Adrenal gland (tissue), 12 donors: ENCODE measurements around the gene GXYLT2. TPM values are rescaled to one million over a fixed set of nuclear protein-coding genes. Genes with fewer than 3 reads are reported as not detected.

ENCODE experiments used
- DNase-seq, 7 donors: peaks; one replicate each; pipeline ENCODE4 v3.0.0-alpha.2; 2019 to 2020
- H3K27ac ChIP-seq, 5 donors: fragments of 200-600 bp; sonication (generic) in 4 of 5; 1 replicate in 3 of 5; 2 replicates in 2 of 5; pipeline versions ENCODE4 v1.5.1 to v1.8.0; 2016 to 2020; ENCODE audit warnings: mild to moderate bottlenecking in 1 of 5
- H3K27me3 ChIP-seq: fragments of 200-600 bp; 2 replicates; pipeline ENCODE4 v1.8.0; 2021
- H3K36me3 ChIP-seq, 2 donors: fragments of 200-600 bp; replicated peaks in 1 of 2; 1 replicate in 1 of 2; 2 replicates in 1 of 2; pipeline versions ENCODE4 v1.5.1 to v1.8.0; 2018 to 2022
- H3K4me1 ChIP-seq, 2 donors: fragments of 200-600 bp; replicated peaks in 1 of 2; 1 replicate in 1 of 2; 2 replicates in 1 of 2; pipeline versions ENCODE4 v1.5.1 to v1.8.0; 2018 to 2021
- H3K4me3 ChIP-seq, 4 donors: fragments of 200-600 bp; sonication (generic) in 3 of 4; one replicate each; pipeline ENCODE4 v1.5.1; 2016 to 2018
- H3K9me3 ChIP-seq, 3 donors: fragments of 200-600 bp; sonication (generic) in 1 of 3; replicated peaks in 1 of 3; 1 replicate in 2 of 3; 2 replicates in 1 of 3; pipeline versions ENCODE4 v1.5.1 to v1.8.0; 2016 to 2021
- POLR2A ChIP-seq, 2 donors: fragments of 450-650 bp; IDR thresholded peaks; one replicate each; pipeline ENCODE4 v1.6.1; 2017; ENCODE audit warnings: antibody characterized with exemption in 2 of 2, mild to moderate bottlenecking in 2 of 2, moderate library complexity in 1 of 2
- WGBS, 4 donors: extraction: QIAGEN DNeasy Blood & Tissue Kit in 2 of 4; methylation state at CpG; one replicate each; pipeline versions ENCODE4 v1.1.5 to v1.1.7; 2013 to 2017; 5-methylcytosine and 5-hydroxymethylcytosine counted together
- intact Hi-C, 2 donors: fragments of 100-400 bp; cut with DNase I; formaldehyde crosslinking; loops; one replicate each; pipeline versions ENCODE4 v1.14.1 to v1.15.0; 2022 to 2023
- polyA plus RNA-seq, 3 donors: library from polyadenylated mRNA; stranded (reverse); fragments of 200-250 nt in 2 of 3; fragments of 350-450 nt in 1 of 3; fragmentation: Illumina TruSeq in 1 of 3; extraction: RNeasy Lipid Tissue Mini Kit (QIAGEN cat#74804) in 1 of 3; gene quantifications; one replicate each; pipeline ENCODE4 v1.2.3, GENCODE V29; 2013 to 2014
- total RNA-seq, 9 donors: library from RNA; depleted of rRNA in 4 of 9; stranded (reverse); fragments of >200 nt in 4 of 9; fragments of 120-200 nt in 1 of 9; fragmentation: NEBNext Ultra II Directional in 1 of 9; extraction: Animal tissue kit (Norgen Biotek cat#: 25700) in 1 of 9; gene quantifications; one replicate each; pipeline versions ENCODE4 v1.1.0 to v1.2.4, GENCODE V29; 2013 to 2023
- TF ChIP-seq, protein P1 (sequence below), 6 experiments: fragments of 450-650 bp in 4 of 6; fragments of 200-600 bp in 2 of 6; sonication (generic) in 1 of 6; IDR thresholded peaks; 1 replicate in 5 of 6; 2 replicates in 1 of 6; pipeline versions ENCODE4 v1.5.1 to v1.8.0; 2016 to 2021; ENCODE audit warnings: antibody characterized with exemption in 6 of 6, mild to moderate bottlenecking in 2 of 6, moderate library complexity in 1 of 6
- donor health status: healthy with polysubstance abuse.
- donor health status: Bipolar disorder and iron deficiency.
- donor health status: DM: yes; HTN: yes; CAD: no.
- donor health status: DM: no; HTN: no; CAD: no.
- donor health status: DM: no; HTN: no; CAD: no.
- donor health status: DM: yes; HTN: yes; CAD: no.

The GXYLT2 gene
- total and polyA plus RNA-seq, 12 donors: 1.9 to 32.5 (median 16.5) TPM

DNA sequence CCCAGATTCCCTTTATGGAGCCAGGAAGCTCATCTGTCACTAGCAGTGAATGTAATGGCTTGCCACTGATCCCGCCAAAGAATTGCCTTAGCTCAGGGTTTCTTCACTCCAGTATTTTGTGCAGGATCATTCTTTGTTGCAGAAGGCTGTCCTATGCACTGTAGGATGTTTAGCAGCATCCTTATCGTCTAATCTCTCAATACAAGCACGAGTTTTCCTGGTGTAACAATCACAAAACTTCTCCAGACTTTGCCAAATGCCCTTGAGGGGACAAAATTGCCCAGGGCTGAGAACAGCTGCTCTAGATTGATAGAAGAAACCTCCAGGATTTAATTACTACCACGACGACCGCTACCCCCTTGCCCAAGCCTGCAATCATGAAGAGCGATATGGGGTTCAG, 32.8 kb upstream of the GXYLT2 start:
- 59 to 71% (median 65%) methylated on average over 7 of the region's 7 CpGs for WGBS, 4 donors

DNA sequence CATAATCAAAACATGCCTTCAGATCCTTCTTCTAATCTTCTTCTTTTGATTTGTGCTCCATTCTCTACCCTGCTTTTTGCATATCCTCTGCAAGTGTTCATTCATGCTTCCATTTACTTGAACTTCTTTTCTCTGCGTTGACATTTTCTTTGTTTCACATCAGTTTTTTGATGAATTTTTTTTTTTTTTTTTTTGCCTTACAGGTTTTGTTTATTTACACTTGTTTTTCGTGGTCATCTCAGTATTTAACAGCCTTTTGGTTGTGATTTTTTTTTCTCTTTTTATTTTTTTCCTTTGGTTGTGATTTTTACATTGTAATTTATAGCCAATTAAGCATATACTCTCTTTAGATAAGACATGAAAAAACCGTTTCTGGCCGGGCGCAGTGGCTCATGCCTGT, 27.8 kb upstream of the GXYLT2 start:
- Histone ChIP-seq H3K4me3 (no peak overlapping the region), H3K27me3 (no peaks in the 10 kb centered on the region), H3K9me3 (no peaks in the 10 kb centered on the region), H3K36me3 (no peaks in the 10 kb centered on the region), H3K27ac (no peak overlapping the region), H3K4me1 (no peaks in the 10 kb centered on the region)
- TF ChIP-seq, protein P1, sequence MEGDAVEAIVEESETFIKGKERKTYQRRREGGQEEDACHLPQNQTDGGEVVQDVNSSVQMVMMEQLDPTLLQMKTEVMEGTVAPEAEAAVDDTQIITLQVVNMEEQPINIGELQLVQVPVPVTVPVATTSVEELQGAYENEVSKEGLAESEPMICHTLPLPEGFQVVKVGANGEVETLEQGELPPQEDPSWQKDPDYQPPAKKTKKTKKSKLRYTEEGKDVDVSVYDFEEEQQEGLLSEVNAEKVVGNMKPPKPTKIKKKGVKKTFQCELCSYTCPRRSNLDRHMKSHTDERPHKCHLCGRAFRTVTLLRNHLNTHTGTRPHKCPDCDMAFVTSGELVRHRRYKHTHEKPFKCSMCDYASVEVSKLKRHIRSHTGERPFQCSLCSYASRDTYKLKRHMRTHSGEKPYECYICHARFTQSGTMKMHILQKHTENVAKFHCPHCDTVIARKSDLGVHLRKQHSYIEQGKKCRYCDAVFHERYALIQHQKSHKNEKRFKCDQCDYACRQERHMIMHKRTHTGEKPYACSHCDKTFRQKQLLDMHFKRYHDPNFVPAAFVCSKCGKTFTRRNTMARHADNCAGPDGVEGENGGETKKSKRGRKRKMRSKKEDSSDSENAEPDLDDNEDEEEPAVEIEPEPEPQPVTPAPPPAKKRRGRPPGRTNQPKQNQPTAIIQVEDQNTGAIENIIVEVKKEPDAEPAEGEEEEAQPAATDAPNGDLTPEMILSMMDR (IDR thresholded peaks at IDR 0.05): no peak
- TF ChIP-seq POLR2A (IDR thresholded peaks at IDR 0.05): no peak
- intact Hi-C loops: no loop called here
- DNase-seq: no peak
- 81 to 89% (median 82%) methylated on average over 5 of the region's 5 CpGs for WGBS, 4 donors

More for the DNA sequence above, 32.8 kb upstream of the GXYLT2 start:
- Histone ChIP-seq H3K36me3 (no peaks in the 10 kb centered on the region), H3K4me3 (no peak overlapping the region), H3K9me3 (no peaks in the 10 kb centered on the region), H3K27ac (no peak overlapping the region), H3K4me1 (peaks cover 0 to 3% of the 10 kb centered on the region in 2 donors), H3K27me3 (no peaks in the 10 kb centered on the region)
- TF ChIP-seq POLR2A (IDR thresholded peaks at IDR 0.05): no peak
- TF ChIP-seq, protein P1 (IDR thresholded peaks at IDR 0.05): no peak
- DNase-seq: no peak
- intact Hi-C loops: loop anchor here in 1 of 2 donors (10.0 kb wide), 1 partner anchor 230 kb away; no protein-coding TSS in a partner anchor

DNA sequence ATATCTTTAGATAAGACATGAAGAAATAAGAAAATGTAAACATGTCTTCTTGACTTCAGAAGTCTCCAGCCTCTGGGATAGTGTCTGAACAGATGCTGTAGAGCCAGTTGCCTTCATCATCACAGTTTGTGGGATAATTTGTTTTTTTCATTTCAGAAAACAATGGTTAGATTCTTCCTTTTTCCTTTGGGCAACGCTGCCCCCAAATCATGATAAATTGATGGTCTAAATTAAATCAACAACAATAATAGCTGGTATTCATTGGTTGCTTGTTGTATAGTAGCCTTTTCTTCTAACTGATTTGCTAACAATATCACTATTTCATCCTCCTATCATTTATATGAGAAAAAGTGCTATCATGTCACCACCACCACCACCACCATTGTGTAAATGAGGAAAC, 27.0 kb upstream of the GXYLT2 start:
- no peak for DNase-seq
- Histone ChIP-seq H3K4me3 (no peak overlapping the region), H3K36me3 (no peaks in the 10 kb centered on the region), H3K27me3 (no peaks in the 10 kb centered on the region), H3K9me3 (no peaks in the 10 kb centered on the region), H3K4me1 (no peaks in the 10 kb centered on the region), H3K27ac (no peak overlapping the region)
- intact Hi-C loops: no loop called here
- 68 to 78% (median 74%) methylated on average over 1 of the region's 1 CpG for WGBS, 4 donors
- no peak for TF ChIP-seq POLR2A (IDR thresholded peaks at IDR 0.05)
- TF ChIP-seq, protein P1 (IDR thresholded peaks at IDR 0.05): no peak

DNA sequence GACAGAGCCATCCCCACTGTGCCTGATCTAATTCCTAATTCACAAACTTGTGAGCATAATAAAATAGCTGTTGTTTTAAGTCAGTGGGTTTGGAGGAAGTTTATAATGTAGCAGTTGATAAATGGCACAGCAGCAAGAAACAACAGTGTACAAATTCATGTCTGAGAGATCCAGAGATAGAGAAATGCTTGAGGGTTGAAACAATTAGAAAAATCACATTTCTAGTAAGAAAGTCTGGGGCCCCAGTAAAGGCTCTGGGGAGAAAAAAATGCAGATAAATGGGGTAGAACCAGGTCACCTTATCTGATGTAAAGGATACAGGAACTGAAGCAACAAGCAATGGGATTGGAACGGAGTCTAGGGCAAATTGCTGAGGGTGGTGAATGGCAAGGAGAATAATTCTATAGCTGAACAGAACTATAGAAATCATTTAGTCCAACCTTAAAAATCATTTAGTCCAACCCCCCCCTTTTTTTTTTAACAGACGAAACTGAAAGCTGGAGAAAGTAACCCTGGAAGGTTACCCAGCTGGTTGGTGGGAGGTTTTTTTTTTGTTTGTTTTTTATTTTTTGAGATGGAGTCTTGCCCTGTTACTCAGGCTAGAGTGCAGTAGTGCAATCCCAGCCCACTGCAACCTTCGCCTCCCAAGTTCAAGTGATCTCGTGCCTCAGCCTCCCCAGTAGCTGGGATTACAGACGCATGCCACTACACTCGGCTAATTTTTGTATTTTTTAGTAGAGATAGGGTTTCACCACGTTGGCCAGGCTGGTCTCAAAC, 25.3 kb upstream of the GXYLT2 start:
- Histone ChIP-seq H3K36me3 (no peaks in the 10 kb centered on the region), H3K27me3 (no peaks in the 10 kb centered on the region), H3K4me3 (no peak overlapping the region), H3K9me3 (no peaks in the 10 kb centered on the region), H3K4me1 (no peaks in the 10 kb centered on the region), H3K27ac (no peak overlapping the region)
- no peak for TF ChIP-seq POLR2A (IDR thresholded peaks at IDR 0.05)
- TF ChIP-seq, protein P1 (IDR thresholded peaks at IDR 0.05): no peak
- intact Hi-C loops: no loop called here
- WGBS, 4 donors: 67 to 76% (median 68%) methylated on average over 7 of the region's 7 CpGs
- DNase-seq: no peak
